Endodermal cell (in vitro differentiated cells): Measurements from ENCODE around the gene CYP26A1. TPM values are rescaled to one million over a fixed set of nuclear protein-coding genes. Genes with fewer than 3 reads are reported as not detected.

Experiments used
- DNase-seq: peaks from one replicate; pipeline ENCODE4 v3.0.0-alpha.2; 2017
- H3K27ac ChIP-seq: 2 replicates; pipeline ENCODE4 v1.5.1; 2013; ENCODE audit warnings: mild to moderate bottlenecking, low read depth, low read length, moderate library complexity
- H3K27me3 ChIP-seq: 2 replicates; pipeline ENCODE4 v1.6.1; 2013; ENCODE audit warnings: mild to moderate bottlenecking, low read length, moderate library complexity; ENCODE audit not compliant: insufficient read depth, control insufficient read depth, poor library complexity, severe bottlenecking
- H3K36me3 ChIP-seq: 2 replicates; pipeline ENCODE4 v1.7.0; 2013; ENCODE audit warnings: mild to moderate bottlenecking, low read length, moderate library complexity; ENCODE audit not compliant: control insufficient read depth, insufficient read depth
- H3K4me1 ChIP-seq: one replicate; pipeline ENCODE4 v1.7.0; 2013; ENCODE audit warnings: low read length; ENCODE audit not compliant: control insufficient read depth, insufficient read depth
- H3K4me3 ChIP-seq: 2 replicates; pipeline ENCODE4 v1.5.1; 2013; ENCODE audit warnings: mild to moderate bottlenecking, low read length, moderate library complexity
- H3K9ac ChIP-seq: 2 replicates; pipeline ENCODE4 v1.6.1; 2013; ENCODE audit warnings: mild to moderate bottlenecking, low read length, moderate library complexity; ENCODE audit not compliant: poor library complexity, severe bottlenecking; ENCODE audit errors: extremely low read depth
- H3K9me3 ChIP-seq: 2 replicates; pipeline ENCODE4 v1.6.1; 2013; ENCODE audit warnings: mild to moderate bottlenecking, low read length, moderate library complexity; ENCODE audit not compliant: control insufficient read depth
- H3K27ac Mint-ChIP-seq: 2 replicates; pipeline ENCODE4 v1.8.0; 2020; ENCODE audit warnings: mixed read lengths
- H3K27me3 Mint-ChIP-seq: 2 replicates; pipeline ENCODE4 v1.8.0; 2021; ENCODE audit warnings: mild to moderate bottlenecking, mixed read lengths; ENCODE audit not compliant: insufficient read depth
- H3K36me3 Mint-ChIP-seq: 2 replicates; pipeline ENCODE4 v1.8.0; 2020; ENCODE audit warnings: low read depth, mixed read lengths
- H3K4me1 Mint-ChIP-seq: 2 replicates; pipeline ENCODE4 v1.8.0; 2020; ENCODE audit warnings: mixed read lengths
- H3K4me3 Mint-ChIP-seq: 2 replicates; pipeline ENCODE4 v1.8.0; 2020; ENCODE audit warnings: mild to moderate bottlenecking, moderate library complexity, mixed read lengths
- H3K9me3 Mint-ChIP-seq: 2 replicates; pipeline ENCODE4 v1.8.0; 2020; ENCODE audit warnings: mild to moderate bottlenecking, mixed read lengths
- CTCF ChIP-seq: fragments of 200-600 bp; sonication (generic); conservative IDR thresholded peaks from 2 replicates; pipeline ENCODE4 v1.5.0; 2021; ENCODE audit warnings: antibody characterized with exemption, mild to moderate bottlenecking
- WGBS, 2 experiments: methylation state at CpG; one replicate each; pipeline versions ENCODE4 v1.1.5 to v1.1.7; 2013; ENCODE audit warnings: missing lambda C conversion rate in 2 of 2, mixed read lengths in 1 of 2; ENCODE audit not compliant: insufficient coverage in 1 of 2, insufficient read length in 1 of 2; 5-methylcytosine and 5-hydroxymethylcytosine counted together
- total RNA-seq, 2 donors: library from RNA; stranded (reverse); fragmentation: NEBNext Ultra II Directional in 1 of 2; extraction: Animal tissue kit (Norgen Biotek cat#: 25700) in 1 of 2; gene quantifications; 2 replicates in 1 of 2; 3 replicates in 1 of 2; pipeline ENCODE4 v1.2.1, GENCODE V29; 2021

The CYP26A1 gene
- total RNA-seq, 2 donors from 2014 or later = 800 to 857 TPM

DNA sequence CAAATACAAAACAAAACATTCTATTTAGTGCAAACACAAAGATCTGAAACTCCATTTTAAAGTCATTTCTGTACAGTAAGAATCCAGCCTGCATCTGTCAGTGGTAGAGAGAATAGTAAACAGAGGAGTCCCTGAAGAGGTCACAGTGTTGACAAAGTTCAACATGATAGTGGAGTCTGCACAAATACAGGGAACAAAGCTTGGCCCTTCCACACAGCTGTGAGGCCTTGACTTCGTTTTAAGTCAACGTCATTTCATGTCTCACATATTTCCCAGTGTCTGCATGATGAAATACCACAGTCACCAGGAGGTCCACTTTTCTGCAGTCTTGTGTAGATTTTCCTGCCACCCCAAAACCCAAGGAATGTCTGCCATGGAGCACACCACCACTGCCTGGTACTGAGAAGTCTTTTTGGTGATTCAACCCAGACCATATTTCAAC is 33.0 kb downstream of the CYP26A1 start:
- no peak overlapping the region for H3K9ac ChIP-seq
- H3K4me1 Mint-ChIP-seq = peaks cover 24% of the 10 kb centered on the region
- peaks cover 47% of the 10 kb centered on the region for H3K9me3 ChIP-seq
- H3K27ac Mint-ChIP-seq = no peak overlapping the region
- no peaks in the 10 kb centered on the region for H3K36me3 ChIP-seq
- 87% methylated on average over 2 of the region's 2 CpGs for WGBS, 2 experiments
- peaks cover 2% of the 10 kb centered on the region for H3K36me3 Mint-ChIP-seq
- no peaks in the 10 kb centered on the region for H3K4me1 ChIP-seq
- H3K27me3 Mint-ChIP-seq = no peaks in the 10 kb centered on the region
- peaks cover 23% of the 10 kb centered on the region for H3K9me3 Mint-ChIP-seq
- TF ChIP-seq CTCF = no peak
- H3K4me3 Mint-ChIP-seq = no peak overlapping the region
- no peak overlapping the region for H3K27ac ChIP-seq
- H3K27me3 ChIP-seq = no peaks in the 10 kb centered on the region
- H3K4me3 ChIP-seq = no peak overlapping the region
- no peak for DNase-seq

GRCh38 chr10:93110472-93111146 is 36.9 kb downstream of the CYP26A1 start:
- Histone ChIP-seq H3K4me1 (no peaks in the 10 kb centered on the region), H3K36me3 (no peaks in the 10 kb centered on the region), H3K4me3 (peak overlapping the region; percentile 50), H3K9ac (no peak overlapping the region), H3K27ac (no peak overlapping the region), H3K27me3 (no peaks in the 10 kb centered on the region), H3K9me3 (peaks cover 15% of the 10 kb centered on the region)
- H3K9me3 Mint-ChIP-seq = peaks cover 2% of the 10 kb centered on the region
- H3K27me3 Mint-ChIP-seq = no peaks in the 10 kb centered on the region
- H3K36me3 Mint-ChIP-seq = no peaks in the 10 kb centered on the region
- H3K4me1 Mint-ChIP-seq = peaks cover 24% of the 10 kb centered on the region
- H3K4me3 Mint-ChIP-seq = no peak overlapping the region
- 83 to 94% methylated on average over 2 to 3 of the region's 3 CpGs for WGBS, 2 experiments
- H3K27ac Mint-ChIP-seq = no peak overlapping the region
- TF ChIP-seq CTCF = no peak
- DNase-seq = no peak

GRCh38 chr10:93113042-93113441 is 39.3 kb downstream of the CYP26A1 start:
- no peak overlapping the region for H3K4me3 Mint-ChIP-seq
- no peak for TF ChIP-seq CTCF
- no peak for DNase-seq
- Histone ChIP-seq H3K9ac (no peak overlapping the region), H3K4me3 (no peak overlapping the region), H3K27me3 (no peaks in the 10 kb centered on the region), H3K4me1 (no peaks in the 10 kb centered on the region), H3K36me3 (no peaks in the 10 kb centered on the region), H3K27ac (no peak overlapping the region), H3K9me3 (peaks cover 23% of the 10 kb centered on the region)
- no peaks in the 10 kb centered on the region for H3K27me3 Mint-ChIP-seq
- 90 to 92% methylated on average over 1 to 2 of the region's 2 CpGs for WGBS, 2 experiments
- H3K36me3 Mint-ChIP-seq = no peaks in the 10 kb centered on the region
- no peak overlapping the region for H3K27ac Mint-ChIP-seq
- H3K4me1 Mint-ChIP-seq = peaks cover 13% of the 10 kb centered on the region
- H3K9me3 Mint-ChIP-seq = peaks cover under 1% of the 10 kb centered on the region
